GM21526 (cell line): ENCODE measurements around the gene CAND1.
"Not testable (repeated sequence)": the region's sequence is repeated elsewhere in the genome, so short reads cannot be mapped to it uniquely, and the experiment has no call there.

Experiments
- ATAC-seq: cut with Tn5 transposase; IDR thresholded peaks from one replicate; pipeline ENCODE4 v1.9.1; 2021; ENCODE audit warnings: moderate library complexity; ENCODE audit not compliant: unreplicated experiment, low FRiP score

Gene CAND1

DNA sequence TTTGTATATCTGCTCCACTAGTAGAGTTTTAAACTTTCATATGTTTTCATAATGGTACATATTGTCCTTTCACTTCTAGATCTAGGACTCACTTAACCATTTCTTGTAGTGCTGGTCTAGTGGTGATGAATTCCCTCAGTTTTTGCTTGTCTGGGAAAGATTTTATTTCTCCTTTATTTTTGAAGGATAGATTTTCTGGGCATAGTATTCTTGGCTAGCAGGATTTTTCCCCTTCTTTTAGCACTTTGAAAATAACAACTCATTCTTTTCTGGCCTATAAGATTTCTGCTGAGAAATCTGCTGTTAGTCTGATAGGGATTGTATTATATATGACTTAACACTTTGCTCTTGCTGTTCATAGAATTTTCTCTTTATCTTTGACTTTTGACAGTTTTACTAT is 69.3 kb downstream of the CAND1 start:
- ATAC-seq: no peak

DNA sequence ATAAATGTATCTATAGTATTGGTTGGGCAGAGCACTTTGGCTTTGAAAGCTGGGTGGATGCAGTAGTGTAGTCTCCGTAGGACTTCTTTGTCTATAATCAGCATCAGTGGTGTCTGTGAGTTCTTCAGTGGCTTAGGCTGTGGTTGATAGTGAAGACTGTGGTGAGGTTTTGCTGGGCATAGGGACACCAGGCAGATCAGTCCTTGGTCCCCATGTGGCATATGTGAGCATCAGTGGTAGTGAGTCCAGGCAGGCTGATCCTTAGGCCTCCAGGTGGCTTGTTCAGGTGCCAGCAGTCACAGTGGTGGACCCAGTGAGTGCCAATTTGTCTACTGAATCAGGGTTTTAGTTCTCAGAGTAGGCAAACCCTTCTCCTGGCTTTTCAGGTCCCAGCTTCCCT is 70.4 kb downstream of the CAND1 start:
- ATAC-seq: no peak

DNA sequence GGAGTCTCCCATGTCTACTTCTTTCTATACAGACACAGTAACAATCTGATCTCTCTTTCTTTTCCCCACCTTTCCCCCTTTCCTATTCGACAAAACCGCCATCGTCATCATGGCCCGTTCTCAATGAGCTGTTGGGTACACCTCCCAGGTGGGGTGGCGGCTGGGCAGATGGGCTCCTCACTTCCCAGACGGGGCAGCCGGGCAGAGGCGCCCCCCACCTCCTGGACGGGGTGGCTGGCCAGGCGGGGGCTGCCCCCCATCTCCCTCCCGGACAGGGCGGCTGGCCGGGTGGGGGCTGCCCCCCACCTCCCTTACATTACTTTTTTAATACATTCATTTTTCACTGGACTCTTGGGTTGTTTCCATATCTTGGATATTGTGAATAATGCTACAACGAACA is 71.9 kb downstream of the CAND1 start:
- not testable (repeated sequence) for ATAC-seq

DNA sequence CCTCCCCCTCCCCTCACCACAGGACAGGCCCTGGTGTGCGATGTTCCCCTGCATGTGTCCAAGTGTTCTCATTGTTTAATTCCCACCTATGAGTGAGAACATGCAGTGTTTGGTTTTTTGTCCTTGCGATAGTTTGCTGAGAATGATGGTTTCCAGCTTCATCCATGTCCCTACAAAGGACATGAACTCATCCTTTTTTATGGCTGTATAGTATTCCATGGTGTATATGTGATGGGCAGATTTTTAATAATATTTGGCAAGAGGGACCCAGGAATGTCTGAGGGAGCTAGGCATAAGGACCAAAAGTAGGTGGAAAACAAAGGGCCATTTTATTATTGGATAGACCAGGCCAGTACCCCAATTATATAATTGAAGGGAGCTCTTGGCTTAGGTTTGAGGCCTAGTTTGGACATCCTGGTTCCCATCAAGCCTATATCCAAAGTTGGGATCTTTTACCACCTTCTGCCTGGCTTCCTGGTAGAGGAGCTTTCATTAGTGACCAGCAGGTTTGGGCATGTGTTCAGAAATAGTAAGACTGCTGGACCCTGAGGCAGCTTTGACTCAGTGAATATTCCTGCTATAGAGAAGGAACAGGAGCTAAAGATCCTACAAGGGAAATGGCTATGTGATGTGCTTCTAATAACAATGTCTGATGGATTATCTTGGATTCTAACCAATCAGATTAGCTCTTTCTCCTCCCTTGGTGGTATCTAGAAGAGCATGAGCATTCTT is 76.0 kb downstream of the CAND1 start:
- no peak for ATAC-seq

DNA sequence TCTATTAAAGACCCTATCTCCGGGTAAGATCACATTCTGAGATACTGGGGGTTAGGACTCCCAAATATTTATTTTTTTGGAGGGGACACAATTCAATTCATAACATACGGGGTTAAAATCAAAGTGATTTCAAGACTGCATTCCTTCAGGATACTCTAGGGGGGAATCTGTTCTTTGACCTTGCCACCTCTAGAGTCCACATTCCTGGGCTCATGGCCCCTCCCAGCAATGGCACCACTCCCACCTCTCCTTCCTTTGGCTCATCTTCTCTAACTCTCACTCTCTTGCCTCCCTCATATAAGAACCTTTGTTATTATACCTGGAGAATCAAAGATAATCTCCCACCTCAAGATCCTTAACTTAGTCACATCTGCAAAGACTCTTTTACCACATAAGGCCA is 79.5 kb downstream of the CAND1 start:
- ATAC-seq: no peak

DNA sequence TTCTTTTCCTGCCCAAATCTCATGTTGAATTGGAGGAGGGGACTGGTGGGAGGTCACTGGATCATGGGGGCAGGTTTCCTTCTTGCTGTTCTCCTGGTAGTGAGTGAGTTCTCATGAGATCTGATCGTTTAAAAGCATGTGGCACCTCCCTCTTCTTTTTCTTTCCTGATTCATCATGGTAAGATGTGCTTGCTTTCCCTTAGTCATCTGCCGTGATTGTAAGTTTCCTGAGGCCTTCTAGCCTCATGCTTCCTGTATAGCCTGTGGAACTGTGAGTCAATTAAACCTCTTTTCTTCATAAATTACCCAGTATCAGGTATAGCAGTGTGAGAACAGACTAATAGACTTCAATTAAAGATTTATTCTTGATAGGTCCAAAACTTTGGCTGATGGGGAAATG is 83.5 kb downstream of the CAND1 start:
- no peak for ATAC-seq

DNA sequence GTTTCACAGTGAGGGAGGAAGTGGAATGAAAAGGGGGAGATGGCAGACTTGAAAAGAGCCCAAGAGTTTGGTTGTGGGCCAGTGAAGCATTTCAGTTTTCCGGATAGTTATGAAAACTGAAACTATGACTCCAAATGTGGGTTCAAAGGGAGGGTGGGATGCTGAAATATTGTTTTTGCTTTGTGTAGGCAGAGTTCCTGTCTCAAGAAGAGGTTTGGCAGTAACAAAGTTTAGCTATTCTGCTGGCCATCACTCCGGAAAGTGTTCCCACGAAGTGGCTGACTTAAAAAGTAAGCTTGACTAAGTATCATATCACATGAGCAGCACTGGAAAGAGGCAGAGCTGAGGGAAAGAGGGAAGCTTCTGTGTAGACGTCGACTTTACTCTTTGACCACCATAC is 85.2 kb downstream of the CAND1 start:
- no peak for ATAC-seq

DNA sequence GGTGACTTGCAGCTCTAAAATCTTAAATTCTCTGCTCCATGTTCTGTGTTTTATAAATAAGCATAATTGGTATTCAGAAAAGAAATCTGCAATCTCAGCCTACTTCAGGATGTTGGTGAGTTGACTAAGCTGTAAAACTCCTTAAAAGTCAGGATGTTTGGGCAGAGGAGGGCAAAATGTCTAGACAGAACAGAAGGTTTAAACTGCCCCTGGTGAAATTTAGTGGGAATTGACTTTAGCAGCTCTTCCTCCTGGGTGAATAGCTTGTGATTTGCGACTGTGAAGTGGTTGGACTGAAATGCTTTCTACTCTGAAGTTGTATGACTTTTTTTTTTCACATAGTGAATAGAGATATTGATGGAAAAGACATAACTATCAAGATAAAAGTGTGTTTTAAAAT is 85.8 kb downstream of the CAND1 start:
- no peak for ATAC-seq

DNA sequence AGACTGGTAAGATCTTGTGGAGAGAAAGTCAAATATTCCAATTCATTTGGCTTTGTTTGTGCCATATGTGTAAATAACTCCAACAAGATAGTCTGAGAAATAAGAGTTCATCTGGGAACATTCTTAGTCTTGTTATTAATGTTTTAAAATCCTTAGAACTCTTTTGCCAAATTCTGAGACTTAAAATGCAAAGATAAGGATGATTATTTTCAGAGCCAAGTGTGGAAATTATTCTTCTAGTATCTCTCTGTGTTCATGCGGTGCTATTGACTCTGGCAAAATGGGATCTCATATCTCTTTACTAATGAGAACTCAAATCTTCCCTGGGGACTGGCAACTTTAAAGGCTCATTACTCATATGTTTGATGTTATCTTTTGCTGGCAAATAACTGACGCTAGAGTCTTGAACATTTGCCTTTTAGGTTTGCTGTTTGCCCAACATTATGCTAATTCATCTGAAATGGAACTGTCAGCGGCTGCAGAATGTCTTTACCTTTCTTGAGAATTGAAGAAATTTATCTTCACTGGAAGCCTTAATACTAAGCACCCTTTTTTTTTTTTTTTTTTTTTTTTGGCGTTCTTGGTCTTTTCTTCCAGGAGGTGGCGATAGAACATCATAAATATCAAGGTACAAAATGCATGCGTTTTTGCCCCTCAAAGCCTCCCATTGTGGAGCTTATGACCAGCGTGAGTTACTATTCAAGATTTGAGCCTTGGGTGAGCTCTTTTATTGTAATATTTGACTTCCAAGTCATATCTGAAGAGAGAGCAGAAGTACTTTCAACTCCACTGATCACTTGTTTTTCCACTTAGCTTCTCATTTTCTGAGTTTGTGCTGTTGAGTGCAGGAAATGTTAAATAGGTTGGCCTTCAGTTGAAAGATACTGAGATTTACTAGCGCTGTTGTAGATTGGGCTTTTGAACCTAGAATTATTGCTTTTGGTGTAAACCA is 86.5 kb downstream of the CAND1 start:
- ATAC-seq: no peak

DNA sequence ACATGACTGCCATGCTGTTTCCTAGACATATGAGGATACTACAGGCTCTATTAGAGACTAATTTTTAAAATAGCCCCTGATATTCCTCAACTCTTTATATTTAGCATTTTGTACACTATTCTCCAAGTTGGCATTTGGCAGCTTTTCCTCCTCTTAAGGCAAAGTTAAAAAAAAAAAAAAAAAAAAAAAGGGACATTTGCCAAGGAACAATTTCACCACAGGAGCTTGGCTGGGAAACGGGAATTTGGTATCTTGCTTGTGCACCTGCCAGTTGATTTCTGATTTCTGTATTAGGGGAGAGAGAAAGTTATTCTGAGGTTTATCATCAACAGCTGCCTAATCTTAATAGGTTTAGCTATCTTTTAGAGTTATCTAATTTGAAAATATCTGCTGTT is 87.2 kb downstream of the CAND1 start:
- ATAC-seq: no peak

DNA sequence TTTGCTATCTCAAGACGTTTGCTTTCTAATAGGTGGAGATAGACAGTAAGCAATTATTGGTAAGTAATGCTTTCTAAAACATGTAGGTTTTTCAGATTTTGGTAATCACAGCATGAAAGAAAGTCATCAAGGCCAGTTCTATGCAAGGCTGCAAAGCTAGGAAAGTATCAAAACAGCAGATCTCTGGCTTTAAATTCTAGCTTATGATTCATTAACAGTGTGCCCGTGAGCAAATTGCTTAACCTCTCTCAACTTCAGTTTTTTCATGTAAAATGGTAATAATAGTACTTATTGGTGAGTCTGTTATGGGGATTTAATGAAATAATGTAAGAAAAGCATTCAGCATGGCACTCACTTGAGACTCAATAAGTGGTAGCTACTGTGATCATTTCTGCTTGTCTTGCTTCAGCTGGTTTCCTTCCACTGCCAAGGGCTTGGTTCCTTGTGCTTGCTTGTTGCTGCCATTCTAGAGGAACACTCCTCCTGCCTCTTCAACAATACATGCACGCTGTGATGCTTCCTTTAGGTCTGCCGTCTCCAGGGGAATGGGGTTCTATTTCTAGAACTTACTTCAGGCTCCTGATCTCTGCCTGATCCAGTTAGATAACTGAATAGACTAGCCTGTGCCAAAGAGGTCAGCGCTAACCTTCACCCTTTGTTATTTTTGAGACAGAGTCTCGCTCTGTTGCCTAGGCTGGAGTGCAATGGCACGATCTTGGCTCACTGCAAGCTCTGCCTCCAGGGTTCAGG is 88.4 kb downstream of the CAND1 start:
- no peak for ATAC-seq

DNA sequence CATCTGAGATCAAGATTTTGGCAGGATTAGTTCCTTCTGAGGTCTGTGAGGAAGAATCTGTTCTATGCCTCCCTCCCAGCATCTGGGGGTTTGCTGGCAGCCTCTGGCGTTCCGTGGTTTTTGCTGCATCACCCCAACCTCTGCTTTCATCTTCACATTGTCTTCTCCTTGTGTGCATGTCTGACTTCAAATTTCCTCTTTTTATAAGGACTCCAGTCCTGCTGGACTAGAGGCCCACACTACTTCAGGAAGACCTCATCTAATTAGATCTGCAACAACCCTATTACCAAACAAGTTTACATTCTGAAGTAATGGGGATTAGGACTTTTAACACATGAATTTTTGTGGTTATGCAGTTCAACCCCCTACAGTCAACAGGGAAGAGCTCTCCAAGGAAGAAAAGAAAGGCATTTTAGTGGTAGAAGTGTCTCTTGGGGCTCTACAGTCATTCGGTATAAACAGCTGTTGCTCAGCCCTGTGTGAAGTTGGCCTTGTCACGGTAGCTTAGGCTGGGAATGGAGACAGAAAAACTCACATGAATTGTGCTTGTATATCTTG is 89.7 kb downstream of the CAND1 start:
- ATAC-seq: no peak

DNA sequence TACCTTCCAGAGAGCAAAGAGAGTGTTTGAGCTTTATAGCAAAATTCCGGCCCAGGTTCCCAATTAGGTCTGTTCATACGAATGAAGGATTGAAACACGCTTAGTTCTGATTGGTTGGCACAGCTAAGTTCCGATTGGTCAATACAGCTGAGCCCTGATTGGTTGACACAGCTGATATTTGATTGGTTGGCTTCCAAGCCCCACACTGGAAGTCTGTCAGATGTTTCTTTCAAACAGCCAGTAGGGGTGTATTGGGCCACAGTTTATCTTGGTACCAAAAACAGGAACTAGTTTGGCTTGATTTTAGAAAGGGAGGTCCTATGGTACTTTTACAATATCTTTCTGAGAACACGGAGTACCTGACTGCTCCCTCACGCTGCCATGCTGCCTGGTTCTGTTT is 93.4 kb downstream of the CAND1 start:
- no peak for ATAC-seq

DNA sequence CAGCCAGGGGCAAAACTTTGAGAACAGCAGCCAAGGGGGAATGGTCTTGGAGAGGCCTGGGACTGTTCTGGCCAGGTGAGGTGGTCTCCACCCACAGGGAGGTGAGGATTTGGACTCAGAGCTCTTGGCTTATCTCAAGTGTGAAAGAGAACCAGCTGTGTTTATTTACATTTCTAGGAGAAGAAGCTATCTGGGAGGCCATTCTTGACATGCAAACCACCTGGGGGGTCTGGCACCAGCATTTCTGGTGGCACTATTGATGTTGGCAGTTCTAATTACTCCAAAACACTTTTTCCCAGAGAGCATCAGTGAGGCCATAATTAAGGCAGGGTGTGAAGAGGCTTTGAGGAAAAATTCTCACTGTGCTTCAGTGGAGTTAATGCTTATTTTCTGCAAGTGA is 95.1 kb downstream of the CAND1 start:
- no peak for ATAC-seq

DNA sequence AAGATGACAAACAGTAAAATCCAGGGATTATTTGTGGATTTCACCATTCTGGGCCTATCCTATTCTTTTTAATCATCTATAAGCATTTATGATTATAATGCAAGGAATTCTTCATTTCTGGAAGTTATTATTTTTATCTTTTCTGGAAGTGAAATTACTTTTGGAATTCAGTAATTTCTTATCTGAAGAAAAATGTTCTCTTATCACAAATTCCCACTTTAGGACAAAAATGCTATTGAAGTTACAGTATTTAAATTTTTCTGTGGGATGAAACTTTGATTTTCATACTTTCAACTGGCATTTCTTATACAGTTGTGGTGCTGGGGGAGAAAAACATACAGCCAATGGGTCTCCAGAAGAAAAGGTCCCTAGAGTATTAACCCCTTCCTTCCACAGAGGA is 96.0 kb downstream of the CAND1 start:
- ATAC-seq: no peak

DNA sequence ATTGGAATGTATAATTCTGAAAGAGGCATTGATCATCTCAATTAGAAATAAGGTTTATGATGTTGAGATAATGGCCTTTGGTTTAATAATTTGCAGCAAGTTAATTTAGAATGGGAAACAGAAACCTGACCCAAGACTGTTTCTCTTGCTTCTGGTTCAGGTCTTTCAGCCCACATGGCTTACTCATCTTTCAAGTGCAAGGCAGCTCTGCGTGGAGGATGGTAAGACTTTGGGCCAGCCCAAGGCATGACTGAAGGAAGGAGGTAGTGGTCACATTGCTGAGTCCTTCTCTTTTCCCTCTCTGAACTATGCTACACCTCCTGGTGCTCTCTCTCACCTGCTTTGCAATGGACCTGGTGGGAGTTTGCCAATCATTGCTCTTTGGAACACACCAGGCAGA is 98.7 kb downstream of the CAND1 start:
- ATAC-seq: no peak
